ENCODE results near the gene ANKFY1.

DNA sequence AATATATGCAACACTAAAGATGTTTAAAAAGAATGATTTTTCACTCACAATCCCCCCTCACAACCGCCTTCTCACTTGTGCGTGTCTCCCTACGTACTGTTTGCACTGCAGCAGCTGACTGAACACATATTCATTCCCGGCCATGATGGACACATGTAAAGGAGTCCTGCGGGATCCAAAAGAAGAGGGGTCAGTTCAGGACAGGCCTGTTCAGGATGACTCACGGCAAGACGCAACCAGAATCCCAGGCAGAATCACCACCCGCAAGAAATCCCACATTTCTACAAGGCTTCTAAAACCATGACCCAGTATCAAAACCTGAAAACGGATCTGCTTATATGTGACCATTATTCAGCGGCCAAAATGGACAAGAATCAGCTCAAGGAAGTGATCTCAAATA is 68.5 kb downstream of the ANKFY1 start:
- TF ChIP-seq, protein P1, sequence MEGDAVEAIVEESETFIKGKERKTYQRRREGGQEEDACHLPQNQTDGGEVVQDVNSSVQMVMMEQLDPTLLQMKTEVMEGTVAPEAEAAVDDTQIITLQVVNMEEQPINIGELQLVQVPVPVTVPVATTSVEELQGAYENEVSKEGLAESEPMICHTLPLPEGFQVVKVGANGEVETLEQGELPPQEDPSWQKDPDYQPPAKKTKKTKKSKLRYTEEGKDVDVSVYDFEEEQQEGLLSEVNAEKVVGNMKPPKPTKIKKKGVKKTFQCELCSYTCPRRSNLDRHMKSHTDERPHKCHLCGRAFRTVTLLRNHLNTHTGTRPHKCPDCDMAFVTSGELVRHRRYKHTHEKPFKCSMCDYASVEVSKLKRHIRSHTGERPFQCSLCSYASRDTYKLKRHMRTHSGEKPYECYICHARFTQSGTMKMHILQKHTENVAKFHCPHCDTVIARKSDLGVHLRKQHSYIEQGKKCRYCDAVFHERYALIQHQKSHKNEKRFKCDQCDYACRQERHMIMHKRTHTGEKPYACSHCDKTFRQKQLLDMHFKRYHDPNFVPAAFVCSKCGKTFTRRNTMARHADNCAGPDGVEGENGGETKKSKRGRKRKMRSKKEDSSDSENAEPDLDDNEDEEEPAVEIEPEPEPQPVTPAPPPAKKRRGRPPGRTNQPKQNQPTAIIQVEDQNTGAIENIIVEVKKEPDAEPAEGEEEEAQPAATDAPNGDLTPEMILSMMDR (IDR thresholded peaks at IDR 0.05): no peak
- TF ChIP-seq SIN3A (IDR thresholded peaks at IDR 0.05; ENCODE audit: borderline replicate concordance, insufficient read depth, low read depth, low read length): no peak
- TF ChIP-seq, protein P2, sequence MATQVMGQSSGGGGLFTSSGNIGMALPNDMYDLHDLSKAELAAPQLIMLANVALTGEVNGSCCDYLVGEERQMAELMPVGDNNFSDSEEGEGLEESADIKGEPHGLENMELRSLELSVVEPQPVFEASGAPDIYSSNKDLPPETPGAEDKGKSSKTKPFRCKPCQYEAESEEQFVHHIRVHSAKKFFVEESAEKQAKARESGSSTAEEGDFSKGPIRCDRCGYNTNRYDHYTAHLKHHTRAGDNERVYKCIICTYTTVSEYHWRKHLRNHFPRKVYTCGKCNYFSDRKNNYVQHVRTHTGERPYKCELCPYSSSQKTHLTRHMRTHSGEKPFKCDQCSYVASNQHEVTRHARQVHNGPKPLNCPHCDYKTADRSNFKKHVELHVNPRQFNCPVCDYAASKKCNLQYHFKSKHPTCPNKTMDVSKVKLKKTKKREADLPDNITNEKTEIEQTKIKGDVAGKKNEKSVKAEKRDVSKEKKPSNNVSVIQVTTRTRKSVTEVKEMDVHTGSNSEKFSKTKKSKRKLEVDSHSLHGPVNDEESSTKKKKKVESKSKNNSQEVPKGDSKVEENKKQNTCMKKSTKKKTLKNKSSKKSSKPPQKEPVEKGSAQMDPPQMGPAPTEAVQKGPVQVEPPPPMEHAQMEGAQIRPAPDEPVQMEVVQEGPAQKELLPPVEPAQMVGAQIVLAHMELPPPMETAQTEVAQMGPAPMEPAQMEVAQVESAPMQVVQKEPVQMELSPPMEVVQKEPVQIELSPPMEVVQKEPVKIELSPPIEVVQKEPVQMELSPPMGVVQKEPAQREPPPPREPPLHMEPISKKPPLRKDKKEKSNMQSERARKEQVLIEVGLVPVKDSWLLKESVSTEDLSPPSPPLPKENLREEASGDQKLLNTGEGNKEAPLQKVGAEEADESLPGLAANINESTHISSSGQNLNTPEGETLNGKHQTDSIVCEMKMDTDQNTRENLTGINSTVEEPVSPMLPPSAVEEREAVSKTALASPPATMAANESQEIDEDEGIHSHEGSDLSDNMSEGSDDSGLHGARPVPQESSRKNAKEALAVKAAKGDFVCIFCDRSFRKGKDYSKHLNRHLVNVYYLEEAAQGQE (IDR thresholded peaks at IDR 0.05; ENCODE audit: insufficient read depth in 1 of 2, low read depth in 2 of 2, low read length in 1 of 2): no peak
- no peak for TF ChIP-seq POLR2AphosphoS5 (IDR thresholded peaks at IDR 0.05; ENCODE audit: low read depth, low read length)
- TF ChIP-seq TCF7L2 (IDR thresholded peaks at IDR 0.05; ENCODE audit: low read depth, low read length): no peak

Data from Panc1 (cell line).